ENCODE measurements around the gene CLCN6. TPM values are rescaled to one million over a fixed set of nuclear protein-coding genes. Genes with fewer than 3 reads are reported as not detected.

The CLCN6 gene
- total and polyA plus RNA-seq, 2 of the 13 experiments (the other 11 are each of a cell fraction or from before 2014, with no cell fraction given), result 14.9 to 19.3 TPM

DNA sequence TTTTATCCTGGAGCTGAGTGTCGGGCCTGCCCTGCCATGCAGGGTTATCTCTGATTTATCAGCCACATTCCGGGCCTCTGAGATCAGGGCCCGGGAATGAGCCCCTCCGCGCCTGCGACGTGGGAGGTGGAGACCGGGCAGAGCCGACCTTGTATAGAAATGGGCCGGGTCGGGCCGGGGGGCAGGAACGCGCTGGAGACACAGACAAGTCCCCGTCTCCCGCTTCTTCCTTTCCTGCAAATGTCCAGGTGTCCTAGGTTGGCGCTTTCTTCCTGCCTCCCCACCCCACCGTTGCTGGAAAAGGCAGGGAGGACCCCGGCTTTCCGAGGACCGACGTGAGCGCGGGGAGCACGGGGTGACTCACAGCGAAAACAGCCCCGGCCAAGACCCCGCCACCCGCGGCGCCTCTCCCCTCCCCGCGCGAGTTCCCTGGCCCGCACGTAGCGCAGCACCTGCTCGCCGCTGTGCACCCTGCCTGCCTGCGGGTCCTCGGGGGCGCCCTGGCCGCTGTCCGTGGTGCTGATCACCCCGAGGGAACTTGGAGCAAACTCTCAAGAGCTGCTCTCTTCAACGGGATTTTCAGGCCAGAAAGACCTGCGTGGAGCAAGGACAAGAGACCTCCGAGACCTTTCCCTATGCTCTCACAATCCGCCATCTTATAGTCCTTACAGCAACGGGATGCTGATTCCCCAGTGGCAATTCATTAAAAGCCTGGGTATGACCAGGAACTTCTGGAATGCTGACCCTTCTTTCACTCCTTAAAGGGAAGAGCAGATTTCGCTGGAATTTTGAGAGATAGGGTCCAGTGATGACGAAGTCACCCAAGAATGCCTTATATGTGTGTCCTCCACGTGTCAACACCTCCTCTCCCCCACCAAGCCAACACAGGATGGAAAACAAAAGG is 53.2 kb downstream of the CLCN6 start (continued):
- TF ChIP-seq, protein P1, sequence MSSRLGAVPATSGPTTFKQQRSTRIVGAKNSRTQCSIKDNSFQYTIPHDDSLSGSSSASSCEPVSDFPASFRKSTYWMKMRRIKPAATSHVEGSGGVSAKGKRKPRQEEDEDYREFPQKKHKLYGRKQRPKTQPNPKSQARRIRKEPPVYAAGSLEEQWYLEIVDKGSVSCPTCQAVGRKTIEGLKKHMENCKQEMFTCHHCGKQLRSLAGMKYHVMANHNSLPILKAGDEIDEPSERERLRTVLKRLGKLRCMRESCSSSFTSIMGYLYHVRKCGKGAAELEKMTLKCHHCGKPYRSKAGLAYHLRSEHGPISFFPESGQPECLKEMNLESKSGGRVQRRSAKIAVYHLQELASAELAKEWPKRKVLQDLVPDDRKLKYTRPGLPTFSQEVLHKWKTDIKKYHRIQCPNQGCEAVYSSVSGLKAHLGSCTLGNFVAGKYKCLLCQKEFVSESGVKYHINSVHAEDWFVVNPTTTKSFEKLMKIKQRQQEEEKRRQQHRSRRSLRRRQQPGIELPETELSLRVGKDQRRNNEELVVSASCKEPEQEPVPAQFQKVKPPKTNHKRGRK (CRISPR knock-in tag; IDR thresholded peaks at IDR 0.05), result no peak
- TF ChIP-seq CCAR2 (optimal IDR thresholded peaks at IDR 0.05; ENCODE audit: low read depth, low read length) (no peak), POLR2A (IDR thresholded peaks at IDR 0.05; ENCODE audit: insufficient read depth in 1 of 2, low read depth in 2 of 2, low read length in 2 of 2) (no peak), ZNF615 (CRISPR knock-in tag; IDR thresholded peaks at IDR 0.05; ENCODE audit: borderline replicate concordance) (no peak), NFIB (CRISPR knock-in tag; IDR thresholded peaks at IDR 0.05; ENCODE audit: borderline replicate concordance) (no peak), FOXJ3 (CRISPR knock-in tag; IDR thresholded peaks at IDR 0.05; ENCODE audit: borderline replicate concordance) (no peak; the same call in 1 of the 2 replicates), SUZ12 (IDR thresholded peaks at IDR 0.05; ENCODE audit: low read depth, low read length) (0 out of 2 replicates have a peak, but pooled peaks have one; percentile 7), CBX2 (IDR thresholded peaks at IDR 0.05; ENCODE audit: low read depth, low read length) (no peak), CBX2 (CRISPR knock-in tag; IDR thresholded peaks at IDR 0.05; ENCODE audit: low read depth) (no peak), NCOA1 (CRISPR knock-in tag; IDR thresholded peaks at IDR 0.05) (no peak), KLF12 (CRISPR knock-in tag; IDR thresholded peaks at IDR 0.05; ENCODE audit: borderline replicate concordance) (peak; percentile 86; the same call in 1 of the 2 replicates), MLLT10 (CRISPR knock-in tag; IDR thresholded peaks at IDR 0.05) (no peak), HDAC1 (CRISPR knock-in tag; IDR thresholded peaks at IDR 0.05) (peak; percentile 89), PLRG1 (conservative IDR thresholded peaks at IDR 0.05) (no peak), ZNF772 (CRISPR knock-in tag; IDR thresholded peaks at IDR 0.05) (peak; percentile 80; the same call in 1 of the 2 replicates), BRCA1 (CRISPR knock-in tag; IDR thresholded peaks at IDR 0.05) (peak; percentile 99), AGO2 (optimal IDR thresholded peaks at IDR 0.05; ENCODE audit: low read depth, low read length) (no peak), PHF8 (CRISPR knock-in tag; IDR thresholded peaks at IDR 0.05) (peak; percentile 47; the same call in 1 of the 2 replicates), ZNF33B (CRISPR knock-in tag; IDR thresholded peaks at IDR 0.05) (peak; percentile 97), NONO (IDR thresholded peaks at IDR 0.05) (no peak), NONO (CRISPR knock-in tag; conservative IDR thresholded peaks at IDR 0.05) (0 out of 2 replicates have a peak, but pooled peaks have one; percentile 36), SRSF9 (IDR thresholded peaks at IDR 0.05; ENCODE audit: borderline replicate concordance, insufficient read depth, low read depth, low read length, poor library complexity, severe bottlenecking) (no peak), IKZF1 (IDR thresholded peaks at IDR 0.05) (no peak), IRX3 (CRISPR knock-in tag; IDR thresholded peaks at IDR 0.05; ENCODE audit: borderline replicate concordance, low read depth) (peak; percentile 91; the same call in 1 of the 2 replicates)
- TF ChIP-seq, protein P2, sequence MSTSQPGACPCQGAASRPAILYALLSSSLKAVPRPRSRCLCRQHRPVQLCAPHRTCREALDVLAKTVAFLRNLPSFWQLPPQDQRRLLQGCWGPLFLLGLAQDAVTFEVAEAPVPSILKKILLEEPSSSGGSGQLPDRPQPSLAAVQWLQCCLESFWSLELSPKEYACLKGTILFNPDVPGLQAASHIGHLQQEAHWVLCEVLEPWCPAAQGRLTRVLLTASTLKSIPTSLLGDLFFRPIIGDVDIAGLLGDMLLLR (CRISPR knock-in tag; IDR thresholded peaks at IDR 0.05), result peak; percentile 88; the same call in 1 of the 2 replicates
- TF ChIP-seq, protein P3, sequence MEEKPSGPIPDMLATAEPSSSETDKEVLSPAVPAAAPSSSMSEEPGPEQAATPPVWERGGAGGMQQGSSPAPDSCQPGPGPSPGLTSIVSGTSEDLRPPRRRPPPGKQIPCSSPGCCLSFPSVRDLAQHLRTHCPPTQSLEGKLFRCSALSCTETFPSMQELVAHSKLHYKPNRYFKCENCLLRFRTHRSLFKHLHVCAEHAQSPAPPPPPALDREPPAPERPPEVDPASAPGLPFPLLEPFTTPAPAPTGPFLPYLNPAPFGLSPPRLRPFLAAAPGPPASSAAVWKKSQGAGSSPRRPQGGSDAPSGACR (CRISPR knock-in tag; IDR thresholded peaks at IDR 0.05), result peak; percentile 65; the same call in 1 of the 2 replicates

Measured in HepG2 (cell line).